Mucosa of descending colon (tissue), 3 donors: ENCODE data around the gene PRKG1. TPM values are rescaled to one million over a fixed set of nuclear protein-coding genes. Genes with fewer than 3 reads are reported as not detected.
"Not testable (repeated sequence)": the region's sequence is repeated elsewhere in the genome, so short reads cannot be mapped to it uniquely, and the experiment has no call there.

Source experiments
- ATAC-seq: fragments of 200-7000 bp; cut with Tn5 transposase; one replicate; pipeline ENCODE4 v1.9.1; 2020; ENCODE audit warnings: mild to moderate bottlenecking, moderate library complexity
- DNase-seq, 3 donors: peaks; one replicate each; pipeline ENCODE4 v3.0.0-alpha.2; 2020
- H3K36me3 ChIP-seq: fragments of 200-600 bp; one replicate; pipeline ENCODE4 v1.8.0; 2021; ENCODE audit warnings: low read depth, mild to moderate bottlenecking
- H3K4me1 ChIP-seq: fragments of 200-600 bp; one replicate; pipeline ENCODE4 v1.8.0; 2021; ENCODE audit warnings: low read depth, mild to moderate bottlenecking
- H3K4me3 ChIP-seq: fragments of 200-600 bp; one replicate; pipeline ENCODE4 v1.8.0; 2021; ENCODE audit warnings: mild to moderate bottlenecking
- H3K9me3 ChIP-seq: fragments of 200-600 bp; one replicate; pipeline ENCODE4 v1.8.0; 2021; ENCODE audit warnings: mild to moderate bottlenecking
- CTCF ChIP-seq: fragments of 200-600 bp; IDR thresholded peaks from one replicate; pipeline ENCODE4 v1.8.0; 2022; ENCODE audit warnings: antibody characterized with exemption, mild to moderate bottlenecking
- intact Hi-C, 2 donors: fragments of 100-400 bp; cut with DNase I in 1 of 2; cut with micrococcal nuclease in 1 of 2; formaldehyde crosslinking; loops; one replicate each; pipeline versions ENCODE4 v1.11.0 to v1.11.1; 2022; cut with DNase I, micrococcal nuclease
- total RNA-seq, 3 donors: library from RNA; stranded (reverse); fragmentation: NEBNext Ultra II Directional in 2 of 3; extraction: Animal tissue kit (Norgen Biotek cat#: 25700) in 2 of 3; gene quantifications; one replicate each; pipeline versions ENCODE4 v1.2.1 to v1.2.4, GENCODE V29; 2021 to 2023
- donor health status: DM: no; HTN: no; CAD: no; lungs with moderate emphysema.
- donor health status: DM: no; HTN: no; CAD: no.
- donor health status: DM: no; HTN: yes; CAD: no.

The PRKG1 gene
- total RNA-seq, 3 donors from 2014 or later: 17.1 to 55.6 (median 21.1) TPM

DNA sequence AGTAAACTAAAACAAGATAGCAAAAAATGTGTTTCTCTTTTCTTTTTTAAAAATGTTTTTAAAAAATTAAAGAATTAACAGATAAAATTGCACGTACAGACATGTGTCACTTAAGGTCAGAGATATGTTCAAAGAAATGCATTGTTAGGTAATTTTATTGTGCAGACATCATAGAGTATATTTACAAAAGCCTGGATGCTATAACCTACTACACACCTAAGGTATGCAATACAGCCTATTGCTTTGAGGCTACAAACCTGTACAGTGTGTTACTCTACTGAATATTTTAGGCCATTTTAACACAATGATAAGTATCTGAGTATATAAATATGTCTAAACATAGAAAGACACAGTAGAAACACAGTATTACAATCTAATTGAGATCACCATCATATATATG lies 253.1 kb downstream of the PRKG1 start:
- Histone ChIP-seq H3K4me1 (no peaks in the 10 kb centered on the region), H3K36me3 (no peaks in the 10 kb centered on the region), H3K9me3 (no peaks in the 10 kb centered on the region), H3K4me3 (no peak overlapping the region)
- DNase-seq (no peak), ATAC-seq (peak; percentile 62)
- intact Hi-C loops: no loop called here
- no peak for TF ChIP-seq CTCF

DNA sequence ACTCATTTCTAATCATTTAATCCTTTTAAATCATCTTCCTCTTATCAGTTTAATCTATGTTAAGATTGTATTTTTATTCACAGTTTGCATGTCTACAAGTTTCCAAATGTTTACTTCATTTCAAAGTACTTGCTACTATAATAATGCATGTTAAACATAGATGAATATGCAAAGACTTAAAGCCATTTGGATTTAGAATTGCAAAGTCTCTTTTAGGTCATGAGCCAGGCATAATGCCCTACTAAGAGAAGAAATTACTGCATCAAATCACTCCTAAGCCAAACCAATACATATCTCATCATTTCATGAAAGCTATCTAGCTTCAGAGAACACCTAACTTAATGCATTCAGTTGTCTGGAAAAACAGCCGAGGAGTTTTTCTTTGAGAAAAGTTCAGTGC lies 266.1 kb downstream of the PRKG1 start:
- DNase-seq (no peak), ATAC-seq (no peak)
- no peaks in the 10 kb centered on the region for H3K9me3 ChIP-seq
- H3K4me3 ChIP-seq: no peak overlapping the region
- H3K4me1 ChIP-seq: no peaks in the 10 kb centered on the region
- H3K36me3 ChIP-seq: no peaks in the 10 kb centered on the region
- TF ChIP-seq CTCF: no peak
- intact Hi-C loops: no loop called here

DNA sequence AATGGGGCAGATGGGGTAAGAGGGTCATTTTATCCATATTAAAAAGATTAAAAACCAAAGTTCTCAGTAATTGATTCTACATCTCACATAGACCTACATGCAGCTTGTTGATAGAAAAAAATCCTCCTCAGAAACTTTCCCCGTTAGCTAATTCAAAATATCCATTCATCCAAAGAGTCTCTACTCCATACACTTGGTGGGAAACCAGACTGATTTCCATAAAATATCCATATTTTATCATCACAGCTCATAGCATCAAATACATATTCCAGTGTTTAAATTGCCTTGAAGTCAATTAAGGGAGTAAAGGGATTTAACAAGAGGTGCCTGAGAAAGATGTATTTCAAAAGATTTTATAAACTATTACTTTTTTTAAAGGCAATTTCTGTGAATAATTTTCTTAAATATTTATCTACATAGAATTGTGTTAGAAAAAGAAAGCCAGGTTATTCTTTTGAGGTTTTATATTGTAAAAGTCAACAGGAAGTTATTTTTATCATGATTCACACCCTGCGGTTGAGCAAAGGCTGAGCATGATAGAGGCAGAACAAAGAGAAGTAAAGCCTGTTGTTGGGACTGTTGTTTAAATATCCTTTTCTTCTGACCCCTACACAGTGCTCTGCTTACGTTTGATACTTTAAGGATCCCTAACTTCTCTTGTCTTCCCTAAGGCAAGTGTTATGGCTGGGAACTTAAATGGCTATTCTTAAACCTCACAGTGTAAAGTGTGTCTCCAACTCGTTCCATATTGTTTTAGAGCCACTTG lies 266.7 kb downstream of the PRKG1 start:
- no peaks in the 10 kb centered on the region for H3K4me1 ChIP-seq
- intact Hi-C loops: no loop called here
- H3K4me3 ChIP-seq: no peak overlapping the region
- no peaks in the 10 kb centered on the region for H3K9me3 ChIP-seq
- DNase-seq: peak in 1 of 3 donors; percentile 40
- TF ChIP-seq CTCF: no peak
- no peaks in the 10 kb centered on the region for H3K36me3 ChIP-seq
- ATAC-seq: peak; percentile 91

DNA sequence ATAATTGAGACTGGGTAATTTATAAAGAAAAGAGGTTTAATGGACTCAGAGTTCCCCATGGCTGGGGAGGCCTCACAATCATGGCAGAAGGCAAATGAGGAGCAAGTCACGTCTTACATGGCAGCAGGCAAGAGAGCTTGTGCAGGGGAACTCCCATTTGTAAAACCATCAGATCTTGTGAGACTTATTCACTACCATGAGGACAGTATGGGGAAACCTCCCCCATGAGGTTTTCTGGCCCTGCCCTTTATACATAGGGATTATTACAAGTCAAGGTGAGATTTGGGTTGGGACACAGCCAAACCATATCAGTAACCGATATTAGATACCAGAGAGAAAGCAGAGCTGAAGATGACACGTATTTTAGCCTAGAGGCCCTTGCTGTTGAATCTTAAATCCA lies 267.5 kb downstream of the PRKG1 start:
- DNase-seq, H3K4me1 ChIP-seq, ATAC-seq, intact Hi-C loops, H3K36me3 ChIP-seq, H3K9me3 ChIP-seq, H3K4me3 ChIP-seq: not testable (repeated sequence)

DNA sequence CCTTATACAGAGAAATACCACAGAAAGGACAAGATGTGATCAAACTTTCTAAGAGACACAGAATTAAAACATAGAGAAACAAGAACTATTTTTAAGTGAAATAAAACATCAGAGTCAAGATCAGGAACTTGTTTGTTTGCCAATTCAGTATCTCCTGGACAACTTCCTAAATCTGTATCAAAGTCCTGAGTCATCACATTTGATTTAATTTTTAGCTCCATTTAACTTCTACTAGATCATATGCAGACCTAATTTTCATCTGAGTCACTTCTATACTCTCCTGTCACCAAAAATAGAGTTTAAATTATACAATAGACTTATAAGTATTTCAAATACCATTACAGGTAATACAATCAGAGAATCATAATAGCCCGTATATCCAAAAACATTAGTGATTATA lies 268.1 kb downstream of the PRKG1 start:
- ATAC-seq: no peak
- TF ChIP-seq CTCF: no peak
- Histone ChIP-seq H3K4me3 (no peak overlapping the region), H3K36me3 (no peaks in the 10 kb centered on the region), H3K9me3 (no peaks in the 10 kb centered on the region), H3K4me1 (no peaks in the 10 kb centered on the region)
- no peak for DNase-seq
- intact Hi-C loops: no loop called here

DNA sequence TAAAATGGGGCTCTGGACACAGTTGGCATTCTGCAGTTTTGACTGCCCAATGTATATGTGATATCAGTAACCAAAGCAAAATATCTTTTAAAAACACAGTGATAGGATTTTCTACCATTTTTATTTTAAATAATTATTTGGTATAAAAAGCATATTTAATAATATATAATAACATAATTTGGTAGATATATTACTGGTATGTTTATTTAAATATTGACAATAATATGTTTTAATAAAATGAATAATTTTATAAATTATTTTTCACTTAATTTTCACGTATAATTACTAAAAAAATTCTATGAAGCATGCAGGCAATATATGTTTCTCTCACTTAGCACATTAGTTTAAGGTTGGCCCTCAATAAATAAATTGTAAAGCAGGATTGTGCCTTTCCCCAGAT lies 269.1 kb downstream of the PRKG1 start:
- no peak for TF ChIP-seq CTCF
- intact Hi-C loops: no loop called here
- Histone ChIP-seq H3K9me3 (no peaks in the 10 kb centered on the region), H3K36me3 (no peaks in the 10 kb centered on the region), H3K4me3 (no peak overlapping the region), H3K4me1 (no peaks in the 10 kb centered on the region)
- DNase-seq: no peak
- no peak for ATAC-seq
